GM12864 (cell line): Measurements from ENCODE around the gene MYO1G.

Experiments used
- DNase-seq: peaks from one replicate; pipeline ENCODE4 v3.0.0-alpha.2; 2011; ENCODE audit warnings: low read depth
- H3K4me3 ChIP-seq: 2 replicates; pipeline ENCODE4 v1.5.1; 2011; ENCODE audit warnings: mild to moderate bottlenecking, low read depth, low read length, control low read depth
- CTCF ChIP-seq: IDR thresholded peaks from 2 replicates; pipeline ENCODE4 v1.5.1; 2011; ENCODE audit warnings: low read depth, mild to moderate bottlenecking, moderate library complexity, low read length, control low read depth, inconsistent platforms; ENCODE audit errors: missing control alignments

The MYO1G gene

GRCh38 chr7:45007571-45008328 is 28.9 kb upstream of the MYO1G start:
- no peak for DNase-seq
- no peak overlapping the region for H3K4me3 ChIP-seq
- TF ChIP-seq CTCF: no peak

- H3K4me3 ChIP-seq: no peak overlapping the region
- TF ChIP-seq CTCF: no peak
- DNase-seq: no peak
Observed at GRCh38 chr7:45007106-45007505, 28.3 kb upstream of the MYO1G start.

GRCh38 chr7:45003789-45004188 is 25.0 kb upstream of the MYO1G start:
- no peak overlapping the region for H3K4me3 ChIP-seq
- no peak for DNase-seq
- TF ChIP-seq CTCF: no peak

GRCh38 chr7:45001826-45002225 is 23.0 kb upstream of the MYO1G start:
- peak overlapping the region; percentile 73; the same call in 1 of the 2 replicates for H3K4me3 ChIP-seq
- TF ChIP-seq CTCF: no peak
- DNase-seq: no peak

- no peak for DNase-seq
- peak overlapping the region; percentile 73 for H3K4me3 ChIP-seq
- TF ChIP-seq CTCF: no peak
Observed at GRCh38 chr7:45001138-45001694, 22.4 kb upstream of the MYO1G start.

- no peak for TF ChIP-seq CTCF
- peak within 1 kb of the TSS; percentile 77 for H3K4me3 ChIP-seq
- DNase-seq: no peak
Observed at GRCh38 chr7:45000093-45001032, 21.5 kb upstream of the MYO1G start, which contains the start of gene CCM2. TSS of gene CCM2 (plus strand) at chr7:45000201. CDS start at chr7:45000334, 133 bp downstream.
